Hematopoietic multipotent progenitor cell (in vitro differentiated cells): ENCODE data around the gene VCAM1. TPM values are rescaled to one million over a fixed set of nuclear protein-coding genes. Genes with fewer than 3 reads are reported as not detected.

ENCODE experiments used
- DNase-seq, 3 donors: peaks; one replicate each; pipeline ENCODE4 v3.0.0-alpha.2; 2011 to 2015; ENCODE audit warnings: low read depth in 2 of 3, low spot score in 2 of 3
- total RNA-seq: library from RNA; depleted of rRNA; stranded (reverse); fragments of >200 nt; gene quantifications from one replicate; pipeline ENCODE4 v1.2.3, GENCODE V29; 2012

VCAM1 gene
- total RNA-seq, result under 0.01 TPM

GRCh38 chr1:100719490-100719889 is at the start of gene VCAM1:
Gene VCAM1, plus strand, starts transcription at chr1:100719742. Its CDS starts 119 bp downstream, at chr1:100719861.
- no peak for DNase-seq

- no peak for DNase-seq
Observed at GRCh38 chr1:100670083-100670482, 49.5 kb upstream of the VCAM1 start.

- DNase-seq, result no peak
Observed at GRCh38 chr1:100671601-100672000, 47.9 kb upstream of the VCAM1 start.

GRCh38 chr1:100683448-100684349 is 35.8 kb upstream of the VCAM1 start:
- peak in 2 of 3 donors; percentile 16 to 39 for DNase-seq

GRCh38 chr1:100699744-100700143 is 19.8 kb upstream of the VCAM1 start:
- DNase-seq, result no peak

GRCh38 chr1:100700586-100700985 is 19.0 kb upstream of the VCAM1 start:
- no peak for DNase-seq

GRCh38 chr1:100703052-100703451 is 16.5 kb upstream of the VCAM1 start:
- no peak for DNase-seq

- no peak for DNase-seq
Observed at GRCh38 chr1:100703716-100704115, 15.8 kb upstream of the VCAM1 start.

- DNase-seq, result no peak
Observed at GRCh38 chr1:100704473-100704872, 15.1 kb upstream of the VCAM1 start.

- no peak for DNase-seq
Observed at GRCh38 chr1:100706296-100706695, 13.2 kb upstream of the VCAM1 start.

- DNase-seq, result no peak
Observed at GRCh38 chr1:100706856-100707255, 12.7 kb upstream of the VCAM1 start.

- no peak for DNase-seq
Observed at GRCh38 chr1:100708476-100709062, 11.0 kb upstream of the VCAM1 start.

GRCh38 chr1:100710906-100711682 is 8.4 kb upstream of the VCAM1 start:
- DNase-seq, result no peak

- DNase-seq, result peak in 1 of 3 donors; percentile 18
Observed at GRCh38 chr1:100713027-100713426, 6.5 kb upstream of the VCAM1 start.

GRCh38 chr1:100713626-100714025 is 5.9 kb upstream of the VCAM1 start:
- DNase-seq, result no peak

GRCh38 chr1:100714599-100714998 is 4.9 kb upstream of the VCAM1 start:
- no peak for DNase-seq

GRCh38 chr1:100717218-100717617 is 2.3 kb upstream of the VCAM1 start:
- DNase-seq, result no peak

GRCh38 chr1:100718581-100718980 is 961 bp upstream of the VCAM1 start:
- no peak for DNase-seq

- no peak for DNase-seq
Observed at GRCh38 chr1:100720101-100720500, 559 bp downstream of the VCAM1 start.

- no peak for DNase-seq
Observed at GRCh38 chr1:100720751-100721150, 1.2 kb downstream of the VCAM1 start.

GRCh38 chr1:100721526-100722207 is 2.1 kb downstream of the VCAM1 start:
- no peak for DNase-seq
